Trophoblast cell (in vitro differentiated cells and primary cell): Measurements from ENCODE around the gene HTT. TPM values are rescaled to one million over a fixed set of nuclear protein-coding genes. Genes with fewer than 3 reads are reported as not detected.

Source experiments
- DNase-seq, 2 donors: peaks; one replicate each; pipeline ENCODE4 v3.0.0-alpha.2; 2016
- H2AFZ ChIP-seq: 2 replicates; pipeline ENCODE4 v1.6.1; 2013; ENCODE audit warnings: low read length, moderate library complexity, mild to moderate bottlenecking; ENCODE audit not compliant: insufficient read depth, poor library complexity
- H2AK5ac ChIP-seq: 2 replicates; pipeline ENCODE4 v1.6.1; 2013; ENCODE audit warnings: mild to moderate bottlenecking, low read length
- H2BK120ac ChIP-seq: 2 replicates; pipeline ENCODE4 v1.6.1; 2013; ENCODE audit warnings: low read length, mild to moderate bottlenecking, moderate library complexity; ENCODE audit not compliant: insufficient read depth, poor library complexity
- H2BK12ac ChIP-seq: 2 replicates; pipeline ENCODE4 v1.6.1; 2013; ENCODE audit warnings: mild to moderate bottlenecking, low read length, moderate library complexity
- H2BK5ac ChIP-seq: 2 replicates; pipeline ENCODE4 v1.6.1; 2013; ENCODE audit warnings: low read length, low read depth, moderate library complexity, mild to moderate bottlenecking; ENCODE audit not compliant: poor library complexity
- H3K14ac ChIP-seq: 2 replicates; pipeline ENCODE4 v1.6.1; 2013; ENCODE audit warnings: mild to moderate bottlenecking, low read length
- H3K18ac ChIP-seq: 2 replicates; pipeline ENCODE4 v1.6.1; 2013; ENCODE audit warnings: mild to moderate bottlenecking, low read length
- H3K23ac ChIP-seq: 2 replicates; pipeline ENCODE4 v1.6.1; 2013; ENCODE audit warnings: low read length
- H3K27ac ChIP-seq: 2 replicates; pipeline ENCODE4 v1.5.1; 2013; ENCODE audit warnings: low read depth, mild to moderate bottlenecking, inconsistent platforms, low read length, moderate library complexity
- H3K27me3 ChIP-seq: 2 replicates; pipeline ENCODE4 v1.6.1; 2013; ENCODE audit warnings: inconsistent platforms, mild to moderate bottlenecking, low read length, moderate library complexity; ENCODE audit not compliant: insufficient read depth
- H3K36me3 ChIP-seq, 2 experiments: 1 replicate in 1 of 2; 2 replicates in 1 of 2; pipeline ENCODE4 v1.6.1; 2013; ENCODE audit warnings: low read length in 2 of 2, mild to moderate bottlenecking in 2 of 2, moderate library complexity in 1 of 2; ENCODE audit not compliant: insufficient read depth in 2 of 2, control insufficient read depth in 1 of 2
- H3K4ac ChIP-seq: 2 replicates; pipeline ENCODE4 v1.6.1; 2013; ENCODE audit warnings: low read depth, mild to moderate bottlenecking, low read length, moderate library complexity
- H3K4me1 ChIP-seq, 2 experiments: 1 replicate in 1 of 2; 2 replicates in 1 of 2; pipeline ENCODE4 v1.6.1; 2013; ENCODE audit warnings: low read length in 2 of 2, mild to moderate bottlenecking in 2 of 2, moderate library complexity in 1 of 2; ENCODE audit not compliant: insufficient read depth in 2 of 2, control insufficient read depth in 1 of 2
- H3K4me2 ChIP-seq: 2 replicates; pipeline ENCODE4 v1.6.1; 2013; ENCODE audit warnings: inconsistent platforms, mild to moderate bottlenecking, low read length, moderate library complexity
- H3K4me3 ChIP-seq: 2 replicates; pipeline ENCODE4 v1.5.1; 2013; ENCODE audit warnings: mild to moderate bottlenecking, low read depth, low read length, inconsistent platforms
- H3K79me1 ChIP-seq: one replicate; pipeline ENCODE4 v1.6.1; 2013; ENCODE audit warnings: low read length
- H3K79me2 ChIP-seq: 2 replicates; pipeline ENCODE4 v1.6.1; 2013; ENCODE audit warnings: low read length, mild to moderate bottlenecking; ENCODE audit not compliant: control insufficient read depth, insufficient read depth, poor library complexity
- H3K9ac ChIP-seq: 2 replicates; pipeline ENCODE4 v1.6.1; 2013; ENCODE audit warnings: mild to moderate bottlenecking, low read length
- H3K9me3 ChIP-seq: 2 replicates; pipeline ENCODE4 v1.6.1; 2013; ENCODE audit warnings: low read depth, mild to moderate bottlenecking, control low read depth, inconsistent platforms, low read length; ENCODE audit not compliant: insufficient read depth
- H4K12ac ChIP-seq: 2 replicates; pipeline ENCODE4 v1.6.1; 2013; ENCODE audit warnings: low read depth, mild to moderate bottlenecking, low read length, moderate library complexity
- H4K8ac ChIP-seq: 2 replicates; pipeline ENCODE4 v1.6.1; 2013; ENCODE audit warnings: low read depth, mild to moderate bottlenecking, low read length, moderate library complexity
- H4K91ac ChIP-seq: one replicate; pipeline ENCODE4 v1.6.1; 2013; ENCODE audit warnings: low read depth, mild to moderate bottlenecking, low read length, moderate library complexity
- WGBS: extraction: QIAGEN DNeasy Blood & Tissue Kit; methylation state at CpG from one replicate; pipeline ENCODE4 v1.1.7; 2013; ENCODE audit warnings: missing lambda C conversion rate; ENCODE audit not compliant: insufficient read length, insufficient coverage; ENCODE audit errors: extremely low coverage; 5-methylcytosine and 5-hydroxymethylcytosine counted together
- polyA plus RNA-seq: library from polyadenylated mRNA; stranded (reverse); fragments of 200-250 nt; gene quantifications from 2 replicates; pipeline ENCODE4 v1.2.3, GENCODE V29; 2013

The HTT gene
- 27.4 and 27.8 TPM in 2 replicates for polyA plus RNA-seq

DNA sequence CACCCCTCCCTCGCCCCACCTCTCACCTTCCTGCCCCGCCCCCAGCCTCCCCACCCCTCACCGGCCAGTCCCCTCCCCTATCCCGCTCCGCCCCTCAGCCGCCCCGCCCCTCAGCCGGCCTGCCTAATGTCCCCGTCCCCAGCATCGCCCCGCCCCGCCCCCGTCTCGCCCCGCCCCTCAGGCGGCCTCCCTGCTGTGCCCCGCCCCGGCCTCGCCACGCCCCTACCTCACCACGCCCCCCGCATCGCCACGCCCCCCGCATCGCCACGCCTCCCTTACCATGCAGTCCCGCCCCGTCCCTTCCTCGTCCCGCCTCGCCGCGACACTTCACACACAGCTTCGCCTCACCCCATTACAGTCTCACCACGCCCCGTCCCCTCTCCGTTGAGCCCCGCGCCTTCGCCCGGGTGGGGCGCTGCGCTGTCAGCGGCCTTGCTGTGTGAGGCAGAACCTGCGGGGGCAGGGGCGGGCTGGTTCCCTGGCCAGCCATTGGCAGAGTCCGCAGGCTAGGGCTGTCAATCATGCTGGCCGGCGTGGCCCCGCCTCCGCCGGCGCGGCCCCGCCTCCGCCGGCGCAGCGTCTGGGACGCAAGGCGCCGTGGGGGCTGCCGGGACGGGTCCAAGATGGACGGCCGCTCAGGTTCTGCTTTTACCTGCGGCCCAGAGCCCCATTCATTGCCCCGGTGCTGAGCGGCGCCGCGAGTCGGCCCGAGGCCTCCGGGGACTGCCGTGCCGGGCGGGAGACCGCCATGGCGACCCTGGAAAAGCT lies at the start of gene HTT, which contains the start of gene HTT-AS:
TSS of gene HTT (plus strand) at position 604 of the 768 bp plus-strand sequence. CDS start at position 749, 145 bp downstream.
TSS of gene HTT-AS (minus strand) at position 461 of the 768 bp plus-strand sequence.
- peak within 1 kb of the TSS; percentile 81 for H2AFZ ChIP-seq
- H4K8ac ChIP-seq = peak within 1 kb of the TSS; percentile 93
- H3K4me3 ChIP-seq = peak within 1 kb of the TSS; percentile 96
- peak within 1 kb of the TSS; percentile 92 for H4K12ac ChIP-seq
- peaks cover 7% of the 10 kb centered on the region for H3K79me1 ChIP-seq
- peak within 1 kb of the TSS; percentile 87 for H2BK5ac ChIP-seq
- peak within 1 kb of the TSS; percentile 52 for H3K4ac ChIP-seq
- no peak within 1 kb of the TSS for H2AK5ac ChIP-seq
- H3K36me3 ChIP-seq = no peaks in the 10 kb centered on the region
- H3K4me1 ChIP-seq = peaks cover 8 to 9% of the 10 kb centered on the region in 2 experiments
- H3K23ac ChIP-seq = no peak within 1 kb of the TSS
- peaks cover 6% of the 10 kb centered on the region for H3K79me2 ChIP-seq
- H3K9ac ChIP-seq = peak within 1 kb of the TSS; percentile 89
- peak within 1 kb of the TSS; percentile 78 for H4K91ac ChIP-seq
- peak; percentile 93 to 97 for DNase-seq
- peak within 1 kb of the TSS; percentile 93 for H3K18ac ChIP-seq
- no CpG with 5 or more reads among the region's 81 CpGs for WGBS
- H3K14ac ChIP-seq = peak within 1 kb of the TSS; percentile 73
- H3K27me3 ChIP-seq = no peaks in the 10 kb centered on the region
- peaks cover 2% of the 10 kb centered on the region for H3K9me3 ChIP-seq
- H3K27ac ChIP-seq = peak within 1 kb of the TSS; percentile 70
- peak within 1 kb of the TSS; percentile 100 for H3K4me2 ChIP-seq
- no peak within 1 kb of the TSS for H2BK12ac ChIP-seq
- peak within 1 kb of the TSS; percentile 68 for H2BK120ac ChIP-seq

DNA sequence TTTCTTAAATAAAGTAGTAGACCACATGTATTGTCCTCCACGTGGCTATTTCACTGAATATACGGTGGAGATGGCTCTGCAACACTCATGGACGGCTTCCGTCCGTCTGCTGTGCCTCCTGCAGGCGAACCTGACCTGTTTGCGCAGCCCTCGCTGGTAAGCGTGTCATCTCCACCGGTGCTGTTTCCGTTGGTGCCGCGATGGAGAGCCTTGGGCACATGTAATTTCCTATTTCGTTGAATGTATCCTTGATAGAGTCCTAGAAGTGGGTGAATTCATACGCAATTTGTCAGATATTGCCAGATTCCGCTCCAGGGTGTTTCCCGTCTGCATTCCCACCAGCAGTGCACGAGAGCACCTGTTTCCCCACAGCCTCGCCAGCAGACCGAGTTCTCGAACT lies 48.6 kb upstream of the HTT start:
- no CpG with 5 or more reads among the region's 21 CpGs for WGBS
- Histone ChIP-seq H3K27me3 (no peaks in the 10 kb centered on the region), H3K4me3 (no peak overlapping the region), H4K12ac (no peak overlapping the region), H3K23ac (no peak overlapping the region), H3K4me1 (no peaks in the 10 kb centered on the region), H3K14ac (no peak overlapping the region), H2BK12ac (no peak overlapping the region), H2AK5ac (no peak overlapping the region), H3K18ac (no peak overlapping the region), H3K4ac (no peak overlapping the region), H2AFZ (no peak overlapping the region), H3K79me1 (no peaks in the 10 kb centered on the region), H3K79me2 (no peaks in the 10 kb centered on the region), H3K27ac (no peak overlapping the region), H4K8ac (no peak overlapping the region), H3K9ac (peak overlapping the region; percentile 22), H4K91ac (no peak overlapping the region), H3K9me3 (peaks cover 6% of the 10 kb centered on the region), H3K4me2 (no peak overlapping the region), H2BK120ac (no peak overlapping the region), H2BK5ac (no peak overlapping the region), H3K36me3 (no peaks in the 10 kb centered on the region)
- DNase-seq = peak; percentile 94 to 95

DNA sequence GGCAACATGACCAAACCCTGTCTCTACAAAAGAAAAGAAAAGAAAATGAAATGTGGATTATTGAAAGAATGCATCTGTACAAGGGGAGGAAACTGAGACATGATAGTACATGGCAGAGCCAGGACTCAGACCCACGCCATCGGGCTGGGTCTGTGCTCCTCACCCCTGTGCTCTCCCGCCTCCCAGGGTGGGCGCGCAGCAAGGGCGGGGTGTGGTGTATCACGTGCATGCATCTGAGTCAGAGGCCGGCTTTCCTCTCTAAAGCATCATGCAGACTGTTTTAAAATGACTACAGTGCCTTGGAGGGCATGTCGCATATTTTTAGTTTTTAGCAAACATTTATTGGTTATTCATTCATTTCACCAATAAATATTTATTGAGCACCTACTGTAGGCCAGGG lies 47.9 kb upstream of the HTT start:
- Histone ChIP-seq H3K4me2 (no peak overlapping the region), H4K8ac (no peak overlapping the region), H3K9ac (no peak overlapping the region), H3K4me1 (no peaks in the 10 kb centered on the region), H2BK5ac (no peak overlapping the region), H3K27ac (no peak overlapping the region), H3K18ac (no peak overlapping the region), H3K23ac (no peak overlapping the region), H3K9me3 (peaks cover 6% of the 10 kb centered on the region), H3K79me1 (no peaks in the 10 kb centered on the region), H3K36me3 (no peaks in the 10 kb centered on the region), H3K4me3 (no peak overlapping the region), H4K91ac (no peak overlapping the region), H3K27me3 (no peaks in the 10 kb centered on the region), H3K79me2 (no peaks in the 10 kb centered on the region), H4K12ac (no peak overlapping the region), H2AK5ac (no peak overlapping the region), H2AFZ (no peak overlapping the region), H3K14ac (no peak overlapping the region), H2BK120ac (no peak overlapping the region), H3K4ac (no peak overlapping the region), H2BK12ac (no peak overlapping the region)
- no CpG with 5 or more reads among the region's 9 CpGs for WGBS
- DNase-seq = no peak

DNA sequence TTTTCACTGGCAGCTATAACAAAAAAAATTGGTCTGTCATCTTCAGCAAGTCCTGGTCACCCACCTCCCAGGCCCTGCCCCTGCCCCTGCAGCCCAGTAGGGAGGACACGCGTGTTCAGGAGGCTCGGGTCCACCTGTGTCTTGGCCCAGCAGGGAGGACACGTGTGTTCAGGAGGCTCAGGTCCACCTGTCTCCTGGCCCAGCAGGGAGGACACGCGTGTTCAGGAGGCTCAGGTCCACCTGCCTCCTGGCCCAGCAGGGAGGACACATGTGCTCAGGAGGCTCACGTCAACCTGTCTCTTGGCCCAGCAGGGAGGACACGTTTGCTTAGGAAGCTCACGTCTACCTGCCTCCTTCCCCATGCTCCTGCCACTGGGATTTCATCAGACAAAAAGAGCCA lies 45.0 kb upstream of the HTT start:
- Histone ChIP-seq H3K79me2 (no peaks in the 10 kb centered on the region), H4K8ac (no peak overlapping the region), H3K4me3 (no peak overlapping the region), H2AK5ac (no peak overlapping the region), H3K36me3 (no peaks in the 10 kb centered on the region), H3K4ac (no peak overlapping the region), H2BK5ac (no peak overlapping the region), H3K27me3 (no peaks in the 10 kb centered on the region), H3K18ac (no peak overlapping the region), H3K23ac (no peak overlapping the region), H3K79me1 (no peaks in the 10 kb centered on the region), H4K91ac (no peak overlapping the region), H3K4me2 (no peak overlapping the region), H3K14ac (no peak overlapping the region), H2AFZ (no peak overlapping the region), H3K27ac (no peak overlapping the region), H2BK12ac (no peak overlapping the region), H4K12ac (no peak overlapping the region), H3K4me1 (no peaks in the 10 kb centered on the region), H2BK120ac (no peak overlapping the region), H3K9ac (no peak overlapping the region), H3K9me3 (no peaks in the 10 kb centered on the region)
- DNase-seq = no peak
- no CpG with 5 or more reads among the region's 9 CpGs for WGBS
